K562 (cell line): ENCODE measurements around the gene AJAP1. TPM values are rescaled to one million over a fixed set of nuclear protein-coding genes. Genes with fewer than 3 reads are reported as not detected.

ENCODE experiments used
- ATAC-seq: fragments of 200-7000 bp; cut with Tn5 transposase; 3 replicates; pipeline ENCODE4 v1.9.1; 2020; ENCODE audit warnings: moderate library complexity
- BruUV-seq: library from RNA; stranded (reverse); fragments of 400-500 nt; replicated peaks from 2 replicates; lab custom pipeline; 2021; lab: Mats Ljungman, UMichigan
- CTCF ChIA-PET: fragments of 300-600 bp; formaldehyde crosslinking; extraction: SDS; loops from one replicate; lab custom pipeline; 2021; ENCODE audit warnings: low intra/inter-chr PET ratio; lab: Yijun Ruan, JAX
- POLR2A ChIA-PET: fragments of 300-600, 350-650 bp; sonication (Branson Sonifier 250); formaldehyde crosslinking; extraction: SDS; loops from one replicate; lab custom pipeline; 2021; ENCODE audit warnings: antibody characterized with exemption, inconsistent platforms; lab: Yijun Ruan, JAX
- DNase-seq, 4 experiments: peaks; one replicate each; pipeline versions ENCODE4 v3.0.0 to v3.0.0-alpha.2; 2011 to 2018; ENCODE audit warnings: low spot score in 3 of 4, mixed read lengths in 3 of 4; ENCODE audit errors: extremely low read depth in 1 of 4
- FAIRE-seq: peaks from 2 replicates; lab custom pipeline; 2011; peaks lifted over from hg19 to GRCh38; lab: Jason Lieb, UNC
- H2AFZ ChIP-seq: 2 replicates; pipeline ENCODE4 v1.6.0; 2011; ENCODE audit warnings: low read depth, low read length, control low read depth, inconsistent platforms
- H3K27ac ChIP-seq: fragments of 200-600 bp; 3 replicates; pipeline ENCODE4 v1.8.0; 2011; ENCODE audit warnings: low read depth, mild to moderate bottlenecking, control low read depth, inconsistent platforms, low read length, moderate library complexity, mixed read lengths; ENCODE audit errors: extremely low read depth
- H3K27me3 ChIP-seq, 2 experiments: fragments of 300-600 bp in 1 of 2; 2 replicates in 1 of 2; 3 replicates in 1 of 2; pipeline versions ENCODE4 v1.6.0 to v1.8.0; 2011; ENCODE audit warnings: inconsistent platforms in 2 of 2, low read length in 2 of 2, mild to moderate bottlenecking in 1 of 2, mixed read lengths in 1 of 2, moderate library complexity in 1 of 2; ENCODE audit not compliant: control insufficient read depth in 2 of 2, insufficient read depth in 2 of 2
- H3K36me3 ChIP-seq: fragments of 300-600 bp; 3 replicates; pipeline ENCODE4 v1.8.0; 2011; ENCODE audit warnings: mild to moderate bottlenecking, low read length, inconsistent platforms; ENCODE audit not compliant: control insufficient read depth, insufficient read depth
- H3K4me1 ChIP-seq, 2 experiments: fragments of 200-600 bp in 1 of 2; replicated peaks in 1 of 2; 2 replicates in 1 of 2; 3 replicates in 1 of 2; pipeline versions ENCODE4 v1.5.1 to v1.8.0; 2011; ENCODE audit warnings: inconsistent platforms in 2 of 2, low read length in 2 of 2, mild to moderate bottlenecking in 1 of 2, mixed read lengths in 1 of 2, moderate library complexity in 1 of 2; ENCODE audit not compliant: control insufficient read depth in 2 of 2, insufficient read depth in 2 of 2
- H3K4me2 ChIP-seq: 2 replicates; pipeline ENCODE4 v1.6.1; 2011; ENCODE audit warnings: low read length, control low read depth, inconsistent platforms, mixed read lengths; ENCODE audit not compliant: insufficient read depth
- H3K4me3 ChIP-seq: fragments of 200-600 bp; sonication (generic), shearing (Covaris generic); 2 replicates; pipeline ENCODE4 v1.5.1; 2016; ENCODE audit warnings: control low read depth, inconsistent platforms
- H3K79me2 ChIP-seq: fragments of 200-600 bp; 3 replicates; pipeline ENCODE4 v1.8.0; 2011; ENCODE audit warnings: low read length, inconsistent platforms; ENCODE audit not compliant: control insufficient read depth, insufficient read depth
- H3K9ac ChIP-seq, 2 experiments: 2 replicates each; pipeline versions ENCODE4 v1.6.0 to v1.6.1; 2011; ENCODE audit warnings: low read depth in 2 of 2, low read length in 2 of 2, control low read depth in 1 of 2, inconsistent platforms in 1 of 2, mild to moderate bottlenecking in 1 of 2, mixed read lengths in 1 of 2; ENCODE audit not compliant: insufficient read depth in 1 of 2
- H3K9me1 ChIP-seq: one replicate; pipeline ENCODE4 v1.6.0; 2011; ENCODE audit warnings: inconsistent platforms, mild to moderate bottlenecking, low read length, moderate library complexity; ENCODE audit not compliant: control insufficient read depth, insufficient read depth
- H3K9me3 ChIP-seq: replicated peaks from 2 replicates; pipeline ENCODE4 v1.5.1; 2011; ENCODE audit warnings: low read depth, low read length, inconsistent platforms; ENCODE audit not compliant: control insufficient read depth, insufficient read depth
- H4K20me1 ChIP-seq: replicated peaks from 2 replicates; pipeline ENCODE4 v1.6.1; 2011; ENCODE audit warnings: low read length, inconsistent platforms, mixed read lengths; ENCODE audit not compliant: control insufficient read depth, insufficient read depth
- DNMT1 ChIP-seq: fragments of 450-650 bp; IDR thresholded peaks from 2 replicates; pipeline ENCODE4 v1.6.1; 2016; ENCODE audit warnings: antibody characterized with exemption, mild to moderate bottlenecking
- ELF2 ChIP-seq: fragments of 250-450 bp; sonication (Bioruptor Pico); IDR thresholded peaks from 2 replicates; pipeline ENCODE4 v1.5.0; 2021; ENCODE audit warnings: mild to moderate bottlenecking
- FOS ChIP-seq: IDR thresholded peaks from 3 replicates; pipeline ENCODE4 v1.6.1; 2011; ENCODE audit not compliant: insufficient read length; ENCODE audit errors: extremely low read depth
- HDAC3 ChIP-seq: fragments of 450-650 bp; IDR thresholded peaks from 2 replicates; pipeline ENCODE4 v1.6.1; 2018; ENCODE audit warnings: borderline replicate concordance, mild to moderate bottlenecking, moderate library complexity; ENCODE audit not compliant: partially characterized antibody
- NCOA1 ChIP-seq: fragments of 450-650 bp; IDR thresholded peaks from 2 replicates; pipeline ENCODE4 v1.6.1; 2016; ENCODE audit warnings: low read depth
- NFATC3 ChIP-seq: fragments of 450-650 bp; IDR thresholded peaks from 2 replicates; pipeline ENCODE4 v1.6.1; 2017; ENCODE audit warnings: mild to moderate bottlenecking
- NFRKB ChIP-seq: fragments of 450-650 bp; IDR thresholded peaks from 2 replicates; pipeline ENCODE4 v1.6.1; 2016; ENCODE audit warnings: low read depth
- NR2C1 ChIP-seq, 2 experiments: fragments of 450-650 bp; IDR thresholded peaks; 2 replicates each; pipeline ENCODE4 v1.6.1; 2017; ENCODE audit warnings: mild to moderate bottlenecking in 2 of 2, antibody characterized with exemption in 1 of 2, inconsistent platforms in 1 of 2, missing compliant biosample characterization in 1 of 2, missing genetic modification characterization in 1 of 2
- TAF1 ChIP-seq: IDR thresholded peaks from 2 replicates; pipeline ENCODE4 v1.6.1; 2011; ENCODE audit warnings: mild to moderate bottlenecking, low read length, moderate library complexity; ENCODE audit not compliant: insufficient read depth, control insufficient read depth, severe bottlenecking; ENCODE audit errors: extremely low read depth
- TFAM ChIP-seq: fragments of 250-450 bp; sonication (Bioruptor Pico); conservative IDR thresholded peaks from 2 replicates; pipeline ENCODE4 v1.5.0; 2021; ENCODE audit warnings: mild to moderate bottlenecking, moderate library complexity
- ZNF589 ChIP-seq: fragments of 200-800 bp; sonication (Bioruptor generic); IDR thresholded peaks from 2 replicates; pipeline ENCODE4 v1.6.1; 2016; ENCODE audit warnings: low read depth, missing genetic modification characterization, missing compliant biosample characterization
- WGBS: fragments of 100-300 bp; shearing (Covaris generic); methylation state at CpG from one replicate; pipeline ENCODE4 v1.1.6; 2016; ENCODE audit warnings: low coverage, mixed read lengths; ENCODE audit not compliant: insufficient coverage; ENCODE audit errors: missing lambda C conversion rate; 5-methylcytosine and 5-hydroxymethylcytosine counted together
- in situ Hi-C: fragments of 300-500 bp; cut with MboI; formaldehyde crosslinking; loops from 4 replicates; pipeline ENCODE4 v1.15.0; 2018; ENCODE audit warnings: inconsistent platforms, mixed read lengths
- intact Hi-C: fragments of 100-400 bp; cut with micrococcal nuclease; formaldehyde crosslinking; loops from 2 replicates; pipeline ENCODE4 v1.14.2; 2022
- polyA plus RNA-seq, 8 experiments: library from polyadenylated mRNA; depleted of rRNA in 4 of 8; stranded (reverse) in 5 of 8; unstranded in 3 of 8; fragments of >200 nt; fragmentation: Nextera tagmentation in 2 of 8; fragmentation: Illumina TruSeq in 1 of 8; extraction: Ambion mirVana in 2 of 8; extraction: Trizol in 1 of 8; gene quantifications; 2 replicates each; pipeline versions ENCODE4 v1.2.1 to v1.2.3, GENCODE V29; 2011 to 2014; ENCODE audit warnings: inconsistent platforms in 1 of 8, missing spikeins in 1 of 8
- total RNA-seq, 7 experiments: library from RNA; depleted of rRNA in 6 of 7; stranded (reverse); fragments of >200 nt in 6 of 7; fragmentation: Illumina TruSeq in 2 of 7; extraction: Trizol in 2 of 7; gene quantifications; 2 replicates each; pipeline versions ENCODE4 v1.2.1 to v1.2.3, GENCODE V29; 2011 to 2021; ENCODE audit warnings: low replicate concordance in 1 of 7
- TF ChIP-seq, protein P1 (sequence below): sonication (generic); formaldehyde crosslinking; IDR thresholded peaks from 2 replicates; pipeline ENCODE4 v1.9.0; 2022; ENCODE audit warnings: mild to moderate bottlenecking, missing genetic modification reagents

AJAP1 gene
- total and polyA plus RNA-seq, 9 of the 15 experiments (the other 6 are each of a cell fraction or from before 2014, with no cell fraction given), result not detected

GRCh38 chr1:4743978-4744750 is 89.8 kb downstream of the AJAP1 start:
- no TSS peak for BruUV-seq
- no peak for FAIRE-seq
- in situ Hi-C loops, result no loop called here
- Histone ChIP-seq H3K27me3 (peaks cover 0 to 4% of the 10 kb centered on the region in 2 experiments; a peak in 1 of 5 replicates), H2AFZ (no peak overlapping the region), H3K9me3 (no peaks in the 10 kb centered on the region), H3K9ac (no peak overlapping the region), H3K4me3 (no peak overlapping the region), H3K27ac (no peak overlapping the region), H3K79me2 (no peaks in the 10 kb centered on the region), H3K9me1 (no peaks in the 10 kb centered on the region), H3K36me3 (no peaks in the 10 kb centered on the region), H3K4me2 (no peak overlapping the region), H4K20me1 (no peaks in the 10 kb centered on the region), H3K4me1 (no peaks in the 10 kb centered on the region)
- intact Hi-C loops, result no loop called here
- TF ChIP-seq NFRKB, result no peak
- no peak for TF ChIP-seq ELF2 (CRISPR knock-in tag)
- TF ChIP-seq, protein P1, sequence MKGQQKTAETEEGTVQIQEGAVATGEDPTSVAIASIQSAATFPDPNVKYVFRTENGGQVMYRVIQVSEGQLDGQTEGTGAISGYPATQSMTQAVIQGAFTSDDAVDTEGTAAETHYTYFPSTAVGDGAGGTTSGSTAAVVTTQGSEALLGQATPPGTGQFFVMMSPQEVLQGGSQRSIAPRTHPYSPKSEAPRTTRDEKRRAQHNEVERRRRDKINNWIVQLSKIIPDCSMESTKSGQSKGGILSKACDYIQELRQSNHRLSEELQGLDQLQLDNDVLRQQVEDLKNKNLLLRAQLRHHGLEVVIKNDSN (CRISPR knock-in tag), result no peak
- no peak for TF ChIP-seq TFAM (CRISPR knock-in tag)
- TF ChIP-seq NCOA1, result no peak
- no peak for TF ChIP-seq NFATC3
- no peak for TF ChIP-seq TAF1
- no peak for TF ChIP-seq FOS
- TF ChIP-seq HDAC3, result no peak
- TF ChIP-seq ZNF589, result no peak
- no peak for TF ChIP-seq NR2C1 (IDR thresholded peaks at IDR 0.05)
- no peak for TF ChIP-seq NR2C1 (tag; IDR thresholded peaks at IDR 0.05)
- TF ChIP-seq DNMT1, result no peak
- ChIA-PET POLR2A (interaction anchor here (0.7 kb wide), 1 partner anchor 579 kb away, joined by 3 read pairs; no protein-coding TSS in a partner anchor), CTCF (no interaction called here)
- WGBS, result 0% methylated on average over 17 of the region's 17 CpGs
- DNase-seq, result no peak
- ATAC-seq, result no peak
